ENCODE measurements around the gene SLC25A3. TPM values are rescaled to one million over a fixed set of nuclear protein-coding genes. Genes with fewer than 3 reads are reported as not detected.
A peak's percentile ranks its signal among the peaks of the same experiment; 100 is the strongest.

SLC25A3 gene
- total RNA-seq, 1 donor from 2014 or later = 727 TPM

DNA sequence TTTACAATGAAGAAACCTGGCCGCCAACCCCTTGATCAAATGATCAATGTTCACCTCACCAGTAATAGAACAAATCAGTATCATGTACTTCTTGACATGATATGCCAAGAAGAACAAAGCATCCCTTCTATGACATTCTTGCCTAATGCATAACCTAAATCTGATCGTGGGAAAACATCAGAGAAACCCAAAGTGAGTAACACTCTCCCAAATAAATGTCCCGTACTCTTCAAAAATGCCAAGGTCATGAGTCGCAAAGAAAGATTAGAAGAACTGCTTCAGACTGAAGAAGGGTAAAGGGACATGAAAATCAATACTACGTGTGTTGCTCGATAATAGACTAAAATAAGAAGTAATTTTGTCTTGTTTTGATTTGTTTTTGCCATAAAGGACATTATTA lies 11.4 kb upstream of the SLC25A3 start:
- Histone ChIP-seq H3K36me3 (ENCODE audit: control insufficient read depth, insufficient read depth, low read length) (no peaks in the 10 kb centered on the region), H3K27me3 (ENCODE audit: control insufficient read depth, insufficient read depth, low read length) (no peaks in the 10 kb centered on the region), H3K4me3 (ENCODE audit: low read depth, low read length) (no peak overlapping the region)
- DNase-seq (ENCODE audit: low read depth) = no peak
- TF ChIP-seq CTCF (IDR thresholded peaks at IDR 0.05; ENCODE audit: insufficient read depth, low read length, poor library complexity, severe bottlenecking) = no peak

DNA sequence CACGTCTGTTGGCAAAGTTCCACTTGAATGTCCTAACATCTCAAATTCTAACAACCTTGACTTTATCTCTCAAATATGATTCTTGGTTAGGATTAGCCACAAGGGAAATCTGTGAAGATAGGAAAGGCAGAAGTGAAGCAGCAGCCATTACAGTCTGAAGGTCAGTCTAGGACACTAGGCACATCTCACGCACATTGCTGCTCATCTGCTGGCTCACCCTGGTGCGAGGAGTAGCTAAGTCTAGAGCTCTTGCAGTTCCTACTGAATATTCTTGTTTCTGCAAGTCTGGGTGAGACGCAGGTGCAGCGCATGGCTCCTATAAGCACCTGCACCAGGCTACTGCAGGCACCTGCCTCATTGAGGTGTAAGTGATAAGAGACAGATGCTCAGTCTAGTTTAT lies 6.4 kb upstream of the SLC25A3 start:
- no peak overlapping the region for H3K4me3 ChIP-seq (ENCODE audit: low read depth, low read length)
- no peaks in the 10 kb centered on the region for H3K36me3 ChIP-seq (ENCODE audit: control insufficient read depth, insufficient read depth, low read length)
- TF ChIP-seq CTCF (IDR thresholded peaks at IDR 0.05; ENCODE audit: insufficient read depth, low read length, poor library complexity, severe bottlenecking) = no peak

GRCh38 chr12:98591209-98591608 lies 2.3 kb upstream of the SLC25A3 start:
- no peak overlapping the region for H3K4me3 ChIP-seq (ENCODE audit: low read depth, low read length)
- no peaks in the 10 kb centered on the region for H3K36me3 ChIP-seq (ENCODE audit: control insufficient read depth, insufficient read depth, low read length)
- no peak for DNase-seq (ENCODE audit: low read depth)
- H3K27me3 ChIP-seq (ENCODE audit: control insufficient read depth, insufficient read depth, low read length) = no peaks in the 10 kb centered on the region
- no peak for TF ChIP-seq CTCF (IDR thresholded peaks at IDR 0.05; ENCODE audit: insufficient read depth, low read length, poor library complexity, severe bottlenecking)

More for the DNA sequence above, 6.4 kb upstream of the SLC25A3 start:
- H3K27me3 ChIP-seq (ENCODE audit: control insufficient read depth, insufficient read depth, low read length) = no peaks in the 10 kb centered on the region
- DNase-seq (ENCODE audit: low read depth) = no peak

- no peaks in the 10 kb centered on the region for H3K27me3 ChIP-seq (ENCODE audit: control insufficient read depth, insufficient read depth, low read length)
- TF ChIP-seq CTCF (IDR thresholded peaks at IDR 0.05; ENCODE audit: insufficient read depth, low read length, poor library complexity, severe bottlenecking) = no peak
- H3K4me3 ChIP-seq (ENCODE audit: low read depth, low read length) = peak overlapping the region; percentile 40
- H3K36me3 ChIP-seq (ENCODE audit: control insufficient read depth, insufficient read depth, low read length) = no peaks in the 10 kb centered on the region
- DNase-seq (ENCODE audit: low read depth) = no peak
Observed at GRCh38 chr12:98592825-98593322, 612 bp upstream of the SLC25A3 start.

DNA sequence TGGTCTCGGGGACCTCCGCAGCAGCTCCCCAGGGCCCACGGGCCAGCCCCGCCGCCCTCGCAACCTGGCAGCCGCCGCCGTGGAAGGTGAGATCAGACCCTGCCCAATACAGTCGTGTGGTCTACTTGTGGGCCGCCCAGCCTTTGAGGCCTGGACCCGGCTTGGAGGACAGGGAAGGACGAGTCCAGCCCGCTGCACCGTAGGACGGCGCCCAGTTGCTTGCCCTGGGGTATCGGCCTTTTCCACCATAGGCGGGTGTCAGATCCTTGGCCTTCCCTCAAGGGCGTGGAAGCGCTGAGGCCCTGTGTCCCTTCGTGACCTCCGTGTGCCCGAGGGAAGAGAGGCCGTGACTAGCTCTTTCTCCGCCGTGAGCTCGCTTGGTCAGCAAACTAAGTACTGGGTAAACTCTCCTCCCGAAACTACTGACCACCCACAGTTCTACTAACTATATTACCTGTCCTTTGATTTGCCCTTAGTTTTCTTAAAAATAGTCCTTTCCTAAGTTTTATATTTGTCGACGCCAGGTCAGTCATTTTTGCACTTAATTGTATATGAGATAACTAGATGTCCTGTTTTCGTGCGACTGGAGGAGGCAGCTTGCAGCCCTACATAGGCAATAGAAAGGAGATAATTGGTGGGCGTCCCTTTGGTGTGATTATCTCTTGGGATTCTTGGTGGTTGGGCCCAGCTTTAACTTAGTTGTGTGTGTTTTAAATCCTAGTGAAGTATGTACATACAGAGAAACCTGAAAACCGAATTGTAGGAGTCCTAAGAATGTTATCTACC lies 757 bp downstream of the SLC25A3 start:
- TF ChIP-seq CTCF (IDR thresholded peaks at IDR 0.05; ENCODE audit: insufficient read depth, low read length, poor library complexity, severe bottlenecking) = no peak
- Histone ChIP-seq H3K4me3 (ENCODE audit: low read depth, low read length) (peak overlapping the region; percentile 98), H3K27me3 (ENCODE audit: control insufficient read depth, insufficient read depth, low read length) (no peaks in the 10 kb centered on the region), H3K36me3 (ENCODE audit: control insufficient read depth, insufficient read depth, low read length) (peaks cover 2% of the 10 kb centered on the region)
- DNase-seq (ENCODE audit: low read depth) = no peak

All from kidney epithelial cell (primary cell).